GM19240 (cell line): ENCODE data around the gene PIAS3.

ENCODE experiments used
- DNase-seq: peaks from one replicate; pipeline ENCODE4 v3.0.0; 2011; ENCODE audit warnings: low spot score; ENCODE audit not compliant: insufficient read length

PIAS3 gene

GRCh38 chr1:145858901-145859490 lies at the start of gene PIAS3:
Gene PIAS3, minus strand, starts transcription at chr1:145859081. Its CDS starts 91 bp downstream, at chr1:145858990.
- DNase-seq, result peak; percentile 85

DNA sequence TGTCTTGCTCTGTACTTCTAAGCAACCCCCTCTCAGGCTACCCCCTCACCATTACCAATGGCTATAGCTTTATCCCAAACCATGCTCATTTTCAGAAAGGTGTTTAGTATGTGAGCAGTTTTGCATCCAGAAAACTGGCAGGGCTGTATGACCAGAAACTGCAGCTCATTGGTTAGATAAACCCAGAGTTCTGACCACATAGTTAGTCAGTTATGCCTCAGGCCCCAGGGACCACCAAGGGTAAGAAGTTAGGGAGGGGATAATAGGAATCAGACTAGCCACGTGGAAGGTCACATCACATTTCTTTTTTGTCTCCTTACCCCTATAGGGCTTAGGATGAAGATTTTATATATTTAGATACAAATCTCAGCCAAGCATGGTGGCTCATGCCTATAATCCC lies 49.8 kb upstream of the PIAS3 start:
- DNase-seq, result no peak

- DNase-seq, result no peak
Measured at GRCh38 chr1:145906954-145907753, 48.3 kb upstream of the PIAS3 start.

DNA sequence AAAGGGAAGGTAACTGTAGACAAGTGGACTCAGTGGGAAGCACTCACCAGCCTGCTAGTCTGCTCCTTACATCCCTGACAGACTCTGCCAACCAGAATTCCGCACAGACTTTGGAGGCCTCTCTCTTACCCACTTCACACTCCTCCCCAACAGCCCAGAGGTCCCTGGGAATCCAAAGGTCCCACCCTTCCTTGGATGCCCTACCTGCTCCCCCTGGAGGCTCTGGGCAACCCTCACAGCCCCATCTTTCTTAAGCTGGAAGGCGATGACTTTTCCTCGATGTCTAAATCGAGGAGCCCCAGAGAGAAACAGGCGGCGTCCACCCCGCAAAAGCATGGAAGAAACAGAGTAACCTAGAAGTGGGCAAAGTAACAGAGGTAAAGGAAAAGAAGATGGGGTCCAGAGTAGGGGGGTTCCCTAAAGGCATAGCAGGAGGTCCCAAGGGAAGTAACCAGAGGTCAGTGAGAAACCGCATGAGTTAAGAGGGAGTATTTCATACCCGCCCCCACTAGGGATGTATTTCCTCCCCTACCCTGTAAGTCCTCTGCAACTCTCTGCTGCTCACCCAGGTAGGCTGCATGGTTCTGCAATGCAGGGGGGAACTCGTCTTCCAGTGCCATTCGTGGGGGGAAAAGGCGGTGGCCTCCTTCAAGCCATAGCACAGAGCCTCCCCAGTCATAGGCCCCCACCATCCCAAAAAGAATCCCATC lies 42.6 kb upstream of the PIAS3 start:
- no peak for DNase-seq

DNA sequence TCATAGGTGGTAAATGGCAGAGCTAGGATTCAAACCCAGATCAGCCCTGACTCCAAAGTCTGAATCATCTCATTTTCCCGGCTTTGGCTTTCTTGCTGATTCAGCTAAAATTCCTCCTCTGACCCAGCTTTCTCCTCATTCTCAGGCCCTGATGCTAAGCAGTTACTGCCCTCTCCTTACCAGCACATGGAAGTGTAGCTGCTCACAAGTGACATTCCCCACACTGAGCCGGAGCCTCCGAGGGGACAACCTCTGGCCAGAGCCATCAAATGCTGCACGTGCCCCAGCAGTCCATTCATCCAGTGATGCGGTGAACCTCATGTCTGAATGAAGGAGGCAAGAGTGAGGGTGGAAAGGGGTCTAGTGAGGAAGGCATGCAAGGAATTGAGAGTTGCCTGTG lies 39.9 kb upstream of the PIAS3 start:
- DNase-seq, result no peak

DNA sequence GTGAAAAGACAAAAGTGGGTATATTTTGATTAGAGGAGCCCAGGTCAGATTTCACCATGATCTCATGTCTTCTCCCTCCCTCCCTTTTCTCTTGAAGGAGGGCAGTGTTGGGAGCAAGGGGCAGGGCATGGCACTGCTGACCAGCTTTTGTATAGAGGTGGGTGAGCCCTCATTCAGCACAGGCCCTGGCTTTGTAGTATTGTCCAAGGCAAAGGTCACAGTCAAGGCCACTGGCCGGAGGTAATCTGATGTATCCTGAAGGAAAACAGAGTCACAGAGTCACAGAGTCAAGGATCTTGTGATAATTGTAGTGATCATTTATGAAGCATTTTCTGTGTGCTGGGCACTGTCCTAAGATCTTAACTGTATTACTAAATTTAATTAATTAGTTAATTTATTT lies 39.1 kb upstream of the PIAS3 start:
- no peak for DNase-seq

- DNase-seq, result no peak
Measured at GRCh38 chr1:145895471-145895870, 36.6 kb upstream of the PIAS3 start.

GRCh38 chr1:145893306-145894055 lies 34.6 kb upstream of the PIAS3 start:
- no peak for DNase-seq

- no peak for DNase-seq
Measured at GRCh38 chr1:145892486-145893087, 33.7 kb upstream of the PIAS3 start.

- DNase-seq, result peak; percentile 74
Measured at GRCh38 chr1:145891587-145892485, 33.0 kb upstream of the PIAS3 start.

DNA sequence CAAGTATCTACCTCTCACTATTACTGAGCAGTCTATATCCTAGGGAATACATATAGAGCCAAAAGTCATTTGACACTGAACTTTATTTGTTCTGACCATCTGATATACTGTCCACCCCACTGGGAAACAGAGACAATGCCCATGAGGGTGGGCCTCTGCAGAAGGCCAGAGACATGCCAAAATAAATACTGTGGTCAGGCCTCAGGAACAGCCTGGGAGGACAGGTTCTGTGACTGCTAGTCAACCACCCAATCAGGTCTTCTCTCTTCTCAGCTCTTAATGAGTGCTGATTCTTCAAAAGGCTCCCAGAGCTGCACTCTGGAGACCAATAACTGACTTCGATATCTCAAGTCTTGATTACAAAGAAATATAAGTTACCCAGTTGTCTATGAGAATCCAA lies 32.3 kb upstream of the PIAS3 start:
- DNase-seq, result no peak

DNA sequence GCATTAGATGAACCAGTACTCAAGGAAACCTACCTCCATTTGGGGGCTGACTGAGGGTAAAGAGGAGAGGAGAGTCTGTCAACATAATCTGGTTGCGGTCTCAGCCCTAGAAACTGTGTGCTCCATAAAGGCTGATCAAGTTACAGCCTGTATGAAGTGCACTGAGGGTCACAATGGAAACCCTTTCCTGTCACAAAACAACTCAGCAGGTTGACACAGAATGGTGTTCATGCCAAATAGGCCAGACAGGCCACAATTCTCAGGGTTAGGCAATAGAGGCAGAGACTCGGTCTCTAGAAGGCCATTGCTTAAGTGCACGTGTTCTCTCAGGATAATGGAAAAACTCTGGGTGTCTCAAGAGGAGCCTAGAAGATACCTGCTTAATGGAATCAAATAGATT lies 30.8 kb upstream of the PIAS3 start:
- DNase-seq, result no peak

DNA sequence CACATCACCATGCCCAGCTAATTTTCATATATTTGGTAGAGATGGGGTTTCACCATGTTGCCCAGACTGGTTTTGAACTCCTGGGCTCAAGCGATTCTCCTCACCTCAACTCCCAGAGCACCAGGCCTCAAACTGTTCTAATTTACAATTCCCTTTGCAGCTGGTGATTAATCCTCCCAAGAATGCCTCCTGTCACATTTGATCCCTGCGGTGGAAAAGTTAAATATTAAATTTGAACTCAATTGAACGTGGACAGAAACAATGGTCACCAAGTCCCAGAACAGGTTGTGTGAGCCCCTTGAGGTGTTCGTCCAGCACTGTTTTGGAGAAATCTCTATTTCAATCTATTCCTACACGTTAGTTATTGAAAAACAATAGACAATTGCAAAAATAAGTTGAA lies 28.8 kb upstream of the PIAS3 start:
- DNase-seq, result no peak

DNA sequence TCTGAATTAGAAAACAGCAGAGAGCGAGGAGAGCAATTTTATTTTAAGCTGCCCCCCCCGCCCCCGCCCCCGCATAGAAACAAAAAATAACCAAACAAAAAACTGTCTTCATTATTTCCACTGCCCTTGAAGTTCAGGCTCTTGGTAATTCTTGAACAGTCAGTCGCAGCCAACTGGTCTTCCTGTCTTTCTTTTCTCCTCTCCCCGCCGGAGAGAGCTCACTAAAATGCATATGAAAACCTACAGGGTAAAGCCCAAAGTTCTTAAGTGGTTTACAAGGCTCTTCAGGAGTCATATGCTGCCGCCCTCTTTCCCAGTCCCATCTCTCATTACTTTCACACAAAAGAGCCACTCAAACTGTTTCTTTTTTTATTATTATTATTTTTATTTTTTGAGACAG lies 27.9 kb upstream of the PIAS3 start:
- no peak for DNase-seq

DNA sequence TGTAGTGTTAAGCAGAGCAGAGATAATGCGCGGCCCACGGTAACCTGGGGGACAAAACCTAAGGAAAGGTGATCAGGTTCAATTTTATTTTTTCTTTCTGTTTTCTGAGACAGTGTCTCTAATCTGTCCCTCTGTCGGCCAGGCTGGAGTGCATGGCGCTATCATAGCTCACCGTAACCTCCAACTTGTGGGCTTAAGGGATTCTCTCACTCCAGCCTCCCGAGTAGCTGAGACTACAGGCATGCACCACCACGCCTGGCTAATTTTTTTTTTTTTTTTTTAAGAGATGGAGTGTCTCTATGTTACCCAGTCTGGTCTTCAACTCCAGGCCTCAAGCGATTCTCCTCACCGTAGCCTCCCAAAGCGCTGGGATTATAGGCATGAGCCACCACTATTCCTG lies 27.5 kb upstream of the PIAS3 start:
- no peak for DNase-seq

DNA sequence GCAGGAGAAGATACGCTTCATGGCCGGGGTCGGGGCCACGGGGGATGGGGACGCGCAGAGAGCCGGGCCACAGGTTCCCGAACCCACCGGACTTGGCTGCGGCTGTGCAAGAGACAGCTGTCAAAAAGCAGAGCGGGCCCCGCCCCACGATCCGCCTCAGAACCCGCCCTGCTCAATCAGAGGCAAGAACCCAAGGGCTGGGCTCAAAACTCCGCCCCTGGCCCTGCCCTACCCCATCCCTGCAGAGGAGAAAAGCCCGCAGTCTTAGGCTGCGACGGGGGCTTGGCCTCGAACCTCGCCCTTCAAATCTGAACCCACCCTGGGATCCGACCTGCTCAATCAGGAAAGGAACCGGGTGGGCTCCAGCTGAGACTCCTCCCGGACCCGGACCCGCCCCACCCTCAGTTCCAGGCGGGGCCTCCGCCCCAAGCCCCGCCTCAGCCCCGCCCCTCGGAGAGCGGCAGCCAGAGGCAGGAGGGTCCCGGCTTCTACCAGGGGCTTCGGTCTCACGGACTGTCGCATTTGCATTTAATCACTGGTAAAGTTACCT lies 26.9 kb upstream of the PIAS3 start, which contains the start of gene ANKRD35:
ANKRD35 (minus strand) TSS at position 129 of the 550 bp plus-strand sequence; CDS start at position 21, 108 bp downstream.
- DNase-seq, result peak; percentile 98

- no peak for DNase-seq
Measured at GRCh38 chr1:145884675-145885074, 25.8 kb upstream of the PIAS3 start.

- no peak for DNase-seq
Measured at GRCh38 chr1:145879775-145880174, 20.9 kb upstream of the PIAS3 start.

DNA sequence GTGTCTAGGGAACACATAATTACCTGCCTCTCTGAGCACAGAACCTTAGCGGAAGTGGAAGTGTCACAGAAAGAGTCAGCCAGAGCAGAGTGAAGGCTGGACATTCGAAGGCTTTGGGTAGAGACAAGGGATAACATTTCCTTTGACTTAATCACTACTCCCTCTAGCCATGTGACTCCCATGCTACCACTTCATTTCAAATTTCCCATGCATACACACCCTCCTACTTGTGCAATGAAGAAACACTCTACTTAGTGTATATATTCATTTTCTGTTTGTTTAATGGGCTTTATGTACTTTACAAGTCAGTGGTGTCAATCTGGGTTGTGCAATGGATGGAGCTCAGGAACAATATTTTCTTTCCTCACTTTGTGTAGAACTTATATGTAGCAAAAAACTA lies 19.8 kb upstream of the PIAS3 start:
- no peak for DNase-seq

DNA sequence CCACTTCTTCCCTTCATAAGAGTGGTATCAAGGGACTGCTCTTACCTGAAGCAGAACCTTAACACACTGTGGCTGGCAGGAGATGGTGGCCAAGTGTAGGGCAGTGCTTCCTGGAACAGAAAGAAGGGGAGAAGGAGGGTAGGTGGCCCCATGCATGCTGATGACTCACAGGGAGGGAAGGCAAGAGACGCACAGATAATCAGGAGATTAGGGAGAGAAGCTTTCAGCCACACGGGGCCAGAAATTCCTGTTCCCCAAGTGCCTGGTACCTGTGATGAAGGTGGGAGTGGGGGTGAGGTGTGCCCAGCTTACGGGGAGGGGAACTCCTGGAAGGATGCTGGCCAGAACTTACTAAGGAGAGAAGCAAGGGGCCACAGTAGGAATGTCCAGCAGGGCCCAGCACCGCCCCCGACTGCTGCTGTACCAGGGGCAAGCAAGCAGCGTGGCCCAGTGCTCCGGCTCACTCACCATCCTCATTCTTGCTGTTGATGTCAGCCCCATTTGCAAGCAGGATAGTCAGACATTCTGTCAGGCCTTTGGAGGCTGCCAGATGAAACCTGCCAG lies 19.1 kb upstream of the PIAS3 start:
- DNase-seq, result no peak
